PC-9 (cell line): Measurements from ENCODE around the gene CMIP. TPM values are rescaled to one million over a fixed set of nuclear protein-coding genes. Genes with fewer than 3 reads are reported as not detected.
A peak's percentile ranks its signal among the peaks of the same experiment; 100 is the strongest.

ENCODE experiments used
- BruUV-seq: library from RNA; stranded (reverse); fragments of 400-500 nt; replicated peaks from 2 replicates; lab custom pipeline; 2021; lab: Mats Ljungman, UMichigan
- CTCF ChIA-PET: fragments of 300-600 bp; sonication (Branson Sonifier 250); formaldehyde crosslinking; loops from one replicate; lab custom pipeline; 2022; ENCODE audit warnings: antibody characterized with exemption; lab: Charles Lee
- POLR2A ChIA-PET: fragments of 300-600 bp; sonication (Branson Sonifier 250); formaldehyde crosslinking; loops from one replicate; lab custom pipeline; 2022; ENCODE audit warnings: antibody characterized with exemption; ENCODE audit not compliant: unreplicated experiment; lab: Charles Lee
- DNase-seq, 2 experiments: peaks; one replicate each; pipeline versions ENCODE4 v3.0.0 to v3.0.0-alpha.2; 2015 to 2022; ENCODE audit warnings: mixed read lengths in 1 of 2
- H2AFZ ChIP-seq: fragments of 200-600 bp; sonication (generic); 2 replicates; pipeline ENCODE4 v1.8.1; 2017; ENCODE audit warnings: antibody characterized with exemption
- H3F3A ChIP-seq: fragments of 200-600 bp; sonication (generic); 2 replicates; pipeline ENCODE4 v1.8.1; 2017; ENCODE audit warnings: antibody characterized with exemption, mild to moderate bottlenecking, low read depth; ENCODE audit not compliant: insufficient read depth
- H3K27ac ChIP-seq: fragments of 200-600 bp; sonication (generic); 2 replicates; pipeline ENCODE4 v1.6.1; 2016; ENCODE audit warnings: mixed run types
- H3K27me3 ChIP-seq: fragments of 200-600 bp; sonication (generic); 2 replicates; pipeline ENCODE4 v1.6.1; 2016; ENCODE audit warnings: low read depth, mixed run types; ENCODE audit not compliant: insufficient read depth
- H3K36me3 ChIP-seq: fragments of 200-600 bp; sonication (generic); 2 replicates; pipeline ENCODE4 v1.6.1; 2016; ENCODE audit warnings: low read depth, mixed run types
- H3K4me1 ChIP-seq: fragments of 200-600 bp; sonication (generic); replicated peaks from 2 replicates; pipeline ENCODE4 v1.6.1; 2016; ENCODE audit warnings: mixed run types; ENCODE audit not compliant: insufficient read depth
- H3K4me2 ChIP-seq: fragments of 200-600 bp; sonication (generic); 2 replicates; pipeline ENCODE4 v1.6.1; 2017; ENCODE audit warnings: mixed run types
- H3K4me3 ChIP-seq: fragments of 200-600 bp; sonication (generic); 2 replicates; pipeline ENCODE4 v1.6.1; 2016; ENCODE audit warnings: mixed run types
- H3K79me2 ChIP-seq: fragments of 200-600 bp; sonication (generic); 2 replicates; pipeline ENCODE4 v1.6.1; 2017; ENCODE audit warnings: low read depth, mixed run types
- H3K9me2 ChIP-seq: fragments of 200-600 bp; sonication (generic); 2 replicates; pipeline ENCODE4 v1.8.1; 2017; ENCODE audit warnings: mild to moderate bottlenecking; ENCODE audit not compliant: insufficient read depth
- H3K9me3 ChIP-seq: fragments of 200-600 bp; sonication (generic); 2 replicates; pipeline ENCODE4 v1.8.1; 2016; ENCODE audit warnings: low read depth; ENCODE audit not compliant: insufficient read depth
- H4K20me1 ChIP-seq: fragments of 200-600 bp; sonication (generic); 2 replicates; pipeline ENCODE4 v1.8.1; 2017; ENCODE audit not compliant: insufficient read depth
- EZH2 ChIP-seq: fragments of 200-600 bp; sonication (generic); IDR thresholded peaks from 2 replicates; pipeline ENCODE4 v1.8.0; 2017; ENCODE audit warnings: antibody characterized with exemption, low read depth
- intact Hi-C: fragments of 100-400 bp; cut with micrococcal nuclease; formaldehyde crosslinking; loops from one replicate; pipeline ENCODE4 v1.10.0; 2022; ENCODE audit not compliant: unreplicated experiment
- total RNA-seq: library from RNA; stranded (reverse); gene quantifications from 2 replicates; pipeline ENCODE4 v1.2.3, GENCODE V29; 2021
- TF ChIP-seq, protein P1 (sequence below): fragments of 200-600 bp; sonication (generic); conservative IDR thresholded peaks from 2 replicates; pipeline ENCODE4 v1.6.1; 2017; ENCODE audit warnings: mixed run types, antibody characterized with exemption, mild to moderate bottlenecking, moderate library complexity

Gene CMIP
- total RNA-seq, 1 experiment from 2014 or later: 96.6 TPM

- H3K27me3 ChIP-seq: no peaks in the 10 kb centered on the region
- no peak overlapping the region for H3K4me3 ChIP-seq
- peaks cover 46% of the 10 kb centered on the region; the same call in 1 of the 2 replicates for H3F3A ChIP-seq
- ChIA-PET POLR2A (no interaction called here), CTCF (no interaction called here)
- H3K79me2 ChIP-seq: peaks cover 89% of the 10 kb centered on the region
- BruUV-seq: no TSS peak
- H4K20me1 ChIP-seq: peaks cover 7% of the 10 kb centered on the region
- intact Hi-C loops: no loop called here
- no peaks in the 10 kb centered on the region for H3K9me3 ChIP-seq
- TF ChIP-seq EZH2: no peak
- TF ChIP-seq, protein P1, sequence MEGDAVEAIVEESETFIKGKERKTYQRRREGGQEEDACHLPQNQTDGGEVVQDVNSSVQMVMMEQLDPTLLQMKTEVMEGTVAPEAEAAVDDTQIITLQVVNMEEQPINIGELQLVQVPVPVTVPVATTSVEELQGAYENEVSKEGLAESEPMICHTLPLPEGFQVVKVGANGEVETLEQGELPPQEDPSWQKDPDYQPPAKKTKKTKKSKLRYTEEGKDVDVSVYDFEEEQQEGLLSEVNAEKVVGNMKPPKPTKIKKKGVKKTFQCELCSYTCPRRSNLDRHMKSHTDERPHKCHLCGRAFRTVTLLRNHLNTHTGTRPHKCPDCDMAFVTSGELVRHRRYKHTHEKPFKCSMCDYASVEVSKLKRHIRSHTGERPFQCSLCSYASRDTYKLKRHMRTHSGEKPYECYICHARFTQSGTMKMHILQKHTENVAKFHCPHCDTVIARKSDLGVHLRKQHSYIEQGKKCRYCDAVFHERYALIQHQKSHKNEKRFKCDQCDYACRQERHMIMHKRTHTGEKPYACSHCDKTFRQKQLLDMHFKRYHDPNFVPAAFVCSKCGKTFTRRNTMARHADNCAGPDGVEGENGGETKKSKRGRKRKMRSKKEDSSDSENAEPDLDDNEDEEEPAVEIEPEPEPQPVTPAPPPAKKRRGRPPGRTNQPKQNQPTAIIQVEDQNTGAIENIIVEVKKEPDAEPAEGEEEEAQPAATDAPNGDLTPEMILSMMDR: no peak
- H3K4me2 ChIP-seq: no peak overlapping the region
- no peak for DNase-seq
- H2AFZ ChIP-seq: no peak overlapping the region
- H3K4me1 ChIP-seq: peaks cover 34% of the 10 kb centered on the region
- no peak overlapping the region for H3K27ac ChIP-seq
- H3K36me3 ChIP-seq: no peaks in the 10 kb centered on the region
- no peaks in the 10 kb centered on the region for H3K9me2 ChIP-seq
Measured at GRCh38 chr16:81488687-81489411, 44.2 kb downstream of the CMIP start.

- peaks cover 5% of the 10 kb centered on the region; the same call in 1 of the 2 replicates for H4K20me1 ChIP-seq
- no peak overlapping the region for H3K4me3 ChIP-seq
- intact Hi-C loops: loop anchor here (5.0 kb wide), 1 partner anchor 108 kb away; no protein-coding TSS in a partner anchor
- DNase-seq: no peak
- no peaks in the 10 kb centered on the region for H3K36me3 ChIP-seq
- no peak overlapping the region for H3K4me2 ChIP-seq
- H3F3A ChIP-seq: peaks cover 54% of the 10 kb centered on the region
- BruUV-seq: no TSS peak
- POLR2A ChIA-PET: no interaction called here
- no peak overlapping the region for H3K27ac ChIP-seq
- no peaks in the 10 kb centered on the region for H3K27me3 ChIP-seq
- H3K9me2 ChIP-seq: no peaks in the 10 kb centered on the region
- H3K79me2 ChIP-seq: peaks cover 88% of the 10 kb centered on the region
- CTCF ChIA-PET: no interaction called here
- peaks cover 37% of the 10 kb centered on the region for H3K4me1 ChIP-seq
- H2AFZ ChIP-seq: no peak overlapping the region
- TF ChIP-seq EZH2: no peak
- TF ChIP-seq, protein P1: no peak
- H3K9me3 ChIP-seq: no peaks in the 10 kb centered on the region
Measured at GRCh38 chr16:81489547-81490267, 45.1 kb downstream of the CMIP start.

DNA sequence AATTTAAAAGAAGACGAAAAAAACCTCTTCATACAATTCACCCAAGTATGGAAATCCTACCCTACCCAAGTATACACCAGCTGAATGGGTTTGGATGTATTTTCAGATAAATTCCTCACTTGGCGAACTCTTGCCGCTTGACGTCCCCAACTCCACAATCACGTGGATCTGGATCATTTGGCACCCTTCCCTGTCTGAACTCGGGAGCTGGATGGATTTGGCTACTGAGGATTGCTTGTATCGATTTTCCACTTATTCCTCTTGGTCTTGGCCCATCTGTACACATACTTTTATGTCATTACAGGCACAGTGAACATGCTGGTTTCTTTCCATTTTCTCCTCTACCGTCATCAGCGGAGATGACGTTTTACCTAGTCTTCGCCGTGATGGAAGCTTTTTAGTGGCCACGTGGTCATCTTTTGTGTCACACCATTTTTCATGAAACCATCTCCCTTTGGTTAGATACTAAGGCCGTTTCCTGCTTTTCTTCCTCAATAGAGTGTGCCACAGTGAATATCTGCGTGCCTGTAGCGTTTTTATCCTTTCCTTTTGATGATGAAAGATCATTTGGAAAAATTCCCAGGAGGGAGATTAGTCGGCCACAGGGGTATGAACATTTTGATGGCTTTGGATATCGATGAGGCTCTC is 47.1 kb downstream of the CMIP start:
- intact Hi-C loops: loop anchor here (2.0 to 5.0 kb wide), 3 partner anchors 31 to 106 kb away; no protein-coding TSS in a partner anchor

More for the DNA sequence above, 47.1 kb downstream of the CMIP start:
- no peaks in the 10 kb centered on the region for H3K9me2 ChIP-seq
- peaks cover 42% of the 10 kb centered on the region for H3K4me1 ChIP-seq
- no peaks in the 10 kb centered on the region for H3K36me3 ChIP-seq
- CTCF ChIA-PET: no interaction called here
- no peak for TF ChIP-seq EZH2
- peak overlapping the region; percentile 72 for H3K4me2 ChIP-seq
- H3K27ac ChIP-seq: peak overlapping the region; percentile 91
- POLR2A ChIA-PET: interaction anchor here (0.7 kb wide), 1 partner anchor 14 kb away, joined by 4 read pairs; no protein-coding TSS in a partner anchor
- no peak for DNase-seq
- H3K4me3 ChIP-seq: no peak overlapping the region
- H3K9me3 ChIP-seq: no peaks in the 10 kb centered on the region
- peaks cover 52% of the 10 kb centered on the region for H3F3A ChIP-seq
- H3K27me3 ChIP-seq: no peaks in the 10 kb centered on the region
- 0 out of 2 replicates have a peak, but pooled peaks cover 5% of the 10 kb centered on the region for H4K20me1 ChIP-seq
- no TSS peak for BruUV-seq
- H3K79me2 ChIP-seq: peaks cover 88% of the 10 kb centered on the region
- H2AFZ ChIP-seq: no peak overlapping the region
